GM11168 (cell line): ENCODE results near the gene IRF5.

Experiments used
- in situ Hi-C: fragments of 300-500 bp; cut with MboI; formaldehyde crosslinking; loops from one replicate; pipeline ENCODE4 v1.12.0; 2022; ENCODE audit warnings: low sequenced_read_pairs; ENCODE audit not compliant: unreplicated experiment

Gene IRF5

DNA sequence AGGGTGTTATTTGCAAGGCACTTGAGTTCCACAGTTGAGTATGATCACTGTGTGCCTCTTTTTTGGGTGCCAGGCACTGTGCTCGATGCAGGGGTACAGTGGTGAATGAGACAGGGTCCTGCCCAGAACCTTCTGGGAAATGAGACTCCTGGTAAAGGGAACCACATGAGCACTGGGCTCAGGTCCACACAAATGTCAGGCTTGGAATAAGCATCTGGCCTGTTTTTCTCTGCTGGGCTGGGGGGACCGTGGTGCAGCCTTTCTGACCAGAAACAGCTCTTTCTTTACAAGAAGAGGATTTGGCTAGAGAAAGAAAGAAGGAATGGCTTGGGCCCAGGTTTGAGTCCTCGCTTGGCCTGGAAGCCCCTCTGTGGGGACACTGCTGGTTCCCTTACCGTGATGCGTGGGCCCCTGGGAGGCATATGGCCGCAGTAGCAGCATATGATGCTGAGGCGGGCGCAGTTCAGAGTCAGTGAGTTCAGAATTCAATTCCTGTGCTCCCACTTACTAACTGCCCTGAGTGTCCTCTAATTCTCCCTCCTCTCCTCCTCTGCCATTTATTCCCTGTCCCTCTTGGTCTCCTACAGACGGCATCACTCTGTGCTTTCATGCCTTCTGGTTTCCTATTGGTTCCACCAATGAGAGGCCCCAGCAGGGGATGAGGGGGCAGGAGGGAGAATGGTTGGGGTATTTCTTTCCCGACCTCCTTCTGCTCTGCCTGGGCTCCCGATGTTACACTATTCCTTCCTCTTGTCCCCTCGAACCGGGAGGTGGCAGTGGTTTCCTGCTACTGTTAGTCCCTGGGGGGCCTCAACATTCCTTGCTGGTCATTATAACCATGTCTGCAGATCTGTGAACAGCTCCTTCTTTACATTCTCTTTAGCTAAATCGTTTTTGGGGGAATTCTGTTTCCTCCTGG is 17.6 kb upstream of the IRF5 start:
- in situ Hi-C loops: no loop called here

DNA sequence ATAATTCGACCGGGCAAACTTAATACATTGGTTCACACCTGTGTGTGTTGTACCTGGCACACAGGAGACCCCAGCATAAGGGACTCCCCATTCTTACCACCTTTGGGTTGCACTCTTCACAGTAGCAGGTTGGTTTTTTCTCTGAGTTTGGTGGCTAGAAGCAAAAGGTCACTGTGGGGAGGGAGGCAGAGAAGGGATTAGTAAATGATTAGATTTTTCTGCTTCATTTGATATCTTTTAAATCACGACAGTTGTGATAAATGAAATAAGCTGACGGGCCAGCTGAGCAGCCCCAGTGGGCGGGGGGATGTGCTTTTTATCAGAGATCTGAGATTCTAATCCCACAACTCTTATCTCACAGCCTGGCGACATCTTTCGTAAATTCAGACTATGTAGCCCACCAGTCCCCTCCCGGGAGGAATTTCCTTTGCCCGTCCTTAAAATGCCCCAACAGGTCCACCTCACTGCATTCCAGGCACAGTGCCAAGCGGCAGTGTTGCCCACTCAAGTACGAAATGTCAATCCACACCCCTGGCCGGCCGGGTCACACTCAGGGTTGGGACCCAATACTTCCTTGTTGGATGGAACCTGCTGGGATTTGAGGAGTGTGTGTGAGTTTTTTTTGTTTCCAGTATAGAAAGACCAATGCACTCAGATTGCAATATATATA is 16.7 kb upstream of the IRF5 start:
- in situ Hi-C loops: no loop called here

DNA sequence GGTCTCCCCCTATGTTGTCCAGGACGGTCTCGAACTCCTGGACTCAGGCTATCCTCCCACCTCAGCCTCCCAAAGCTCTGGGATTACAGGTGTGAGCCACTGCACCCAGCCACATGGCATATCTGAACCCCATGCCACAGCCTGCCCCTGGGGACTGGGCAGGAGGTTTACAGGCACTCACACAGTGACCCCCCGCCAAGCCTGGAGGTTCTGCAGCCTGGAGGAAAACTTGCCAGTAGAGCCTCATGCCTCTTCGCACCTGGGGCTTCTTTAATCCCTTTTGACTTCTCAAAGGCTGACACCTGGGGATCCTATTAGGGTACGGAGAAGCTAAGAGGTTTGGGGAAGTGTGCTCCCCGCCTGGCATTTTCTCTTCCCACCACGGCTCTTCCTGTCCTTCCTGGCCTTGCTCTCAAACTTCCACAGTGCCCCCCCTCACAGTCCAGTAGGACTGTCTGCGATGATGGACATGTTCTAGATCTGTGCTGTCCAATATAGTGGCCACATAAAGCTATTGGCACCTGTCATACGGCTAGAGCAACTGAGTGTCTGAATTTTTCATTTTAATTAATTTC is 15.8 kb upstream of the IRF5 start:
- in situ Hi-C loops: no loop called here

DNA sequence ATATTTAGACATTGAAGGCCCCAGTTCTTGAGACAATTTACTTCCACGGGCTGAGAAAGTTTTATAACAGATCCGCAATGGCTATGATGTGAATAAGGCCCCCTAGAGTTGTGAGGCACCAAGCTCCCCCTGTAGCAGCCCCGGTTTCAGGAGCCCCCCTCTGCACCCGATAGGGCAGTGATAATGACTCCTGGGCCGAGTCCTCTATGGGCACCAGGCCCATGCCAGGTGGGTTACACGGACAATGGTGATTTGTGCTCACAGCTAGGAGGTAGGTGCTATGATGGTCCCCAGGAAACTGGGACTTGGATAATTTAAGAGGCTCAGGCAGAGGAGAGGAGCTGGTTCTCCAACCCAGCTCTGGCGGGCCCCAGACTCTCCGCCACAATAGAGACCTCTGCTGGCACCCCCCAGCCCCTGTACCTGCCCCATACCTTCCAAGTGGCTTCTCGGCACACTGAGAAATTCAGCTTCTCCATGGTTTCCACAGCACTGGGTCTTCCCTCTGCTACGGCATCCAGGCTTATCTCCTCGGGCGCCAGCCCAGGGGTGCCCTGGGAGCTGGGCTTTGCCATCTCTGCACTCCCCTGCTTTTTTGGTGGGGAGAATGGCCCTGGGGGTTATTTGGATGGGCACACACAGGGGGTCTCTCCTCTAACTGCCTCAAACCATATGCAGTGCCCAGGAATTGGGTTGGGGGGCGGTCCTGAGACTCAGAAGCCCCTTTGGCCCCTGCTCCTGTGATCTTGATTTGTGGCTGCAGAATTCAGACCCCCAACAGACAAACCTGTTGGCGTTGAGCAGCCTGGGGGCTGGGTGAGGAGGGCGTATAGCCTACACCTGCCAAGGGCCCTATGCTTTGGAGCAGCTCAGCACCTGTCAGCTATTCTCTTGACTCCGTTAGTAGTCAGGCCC is 15.0 kb upstream of the IRF5 start:
- in situ Hi-C loops: no loop called here

DNA sequence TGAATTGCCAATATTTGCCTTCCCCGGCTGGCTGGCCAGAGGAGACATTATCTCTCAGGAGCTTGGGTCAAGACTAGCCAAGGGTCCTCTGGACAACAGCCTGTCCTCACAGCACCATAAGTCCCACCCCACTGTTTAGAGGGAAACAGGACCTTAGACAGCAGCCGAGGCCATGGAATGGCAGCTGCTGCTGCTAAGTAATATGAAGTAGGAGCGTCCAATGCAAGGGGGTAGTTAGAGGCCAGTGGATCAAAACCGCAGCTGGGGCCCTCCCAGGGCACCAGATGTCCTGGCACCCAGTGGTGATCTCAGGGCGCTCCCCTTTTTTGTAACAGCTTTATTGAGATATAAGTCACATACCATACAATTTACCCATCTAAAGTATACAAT is 14.3 kb upstream of the IRF5 start:
- in situ Hi-C loops: no loop called here

DNA sequence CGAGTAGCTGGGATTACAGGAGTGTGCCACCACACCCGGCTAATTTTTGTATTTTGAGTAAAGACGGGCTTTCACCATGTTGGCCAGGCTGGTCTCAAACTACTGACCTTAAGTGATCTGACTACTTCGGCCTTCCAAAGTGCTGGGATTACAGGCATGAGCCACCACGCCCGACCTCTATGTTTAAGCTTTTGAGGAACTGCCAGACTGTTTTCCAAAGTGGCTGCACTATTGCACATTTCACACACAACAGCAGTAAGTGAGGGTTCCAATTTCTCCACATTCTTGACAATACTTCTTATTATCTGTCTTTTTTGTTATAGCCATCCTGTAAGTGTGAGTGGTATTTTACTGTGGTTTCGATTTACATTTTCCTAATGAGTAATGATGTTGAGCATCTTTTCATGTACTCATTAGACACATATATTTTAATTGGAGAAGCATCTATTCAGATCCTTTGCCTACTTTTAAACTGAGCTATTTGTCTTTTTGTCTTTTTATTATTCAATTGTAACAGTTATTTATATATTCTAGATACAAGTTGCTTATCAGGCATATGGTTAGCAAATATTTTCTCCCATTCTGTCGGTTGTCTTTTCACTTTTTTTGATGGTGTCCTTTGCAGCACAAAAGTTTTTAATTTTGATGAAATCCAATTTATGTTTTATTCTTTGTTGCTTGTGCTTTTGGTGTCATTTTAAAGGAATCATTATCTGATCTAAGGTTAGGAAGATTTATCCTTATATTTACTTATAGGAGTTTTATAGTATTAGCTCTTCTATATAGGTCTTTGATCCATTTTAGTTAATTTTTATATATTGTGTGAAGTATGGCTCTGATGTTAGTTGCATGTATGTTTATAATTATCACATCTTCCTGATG is 12.8 kb upstream of the IRF5 start:
- in situ Hi-C loops: no loop called here

DNA sequence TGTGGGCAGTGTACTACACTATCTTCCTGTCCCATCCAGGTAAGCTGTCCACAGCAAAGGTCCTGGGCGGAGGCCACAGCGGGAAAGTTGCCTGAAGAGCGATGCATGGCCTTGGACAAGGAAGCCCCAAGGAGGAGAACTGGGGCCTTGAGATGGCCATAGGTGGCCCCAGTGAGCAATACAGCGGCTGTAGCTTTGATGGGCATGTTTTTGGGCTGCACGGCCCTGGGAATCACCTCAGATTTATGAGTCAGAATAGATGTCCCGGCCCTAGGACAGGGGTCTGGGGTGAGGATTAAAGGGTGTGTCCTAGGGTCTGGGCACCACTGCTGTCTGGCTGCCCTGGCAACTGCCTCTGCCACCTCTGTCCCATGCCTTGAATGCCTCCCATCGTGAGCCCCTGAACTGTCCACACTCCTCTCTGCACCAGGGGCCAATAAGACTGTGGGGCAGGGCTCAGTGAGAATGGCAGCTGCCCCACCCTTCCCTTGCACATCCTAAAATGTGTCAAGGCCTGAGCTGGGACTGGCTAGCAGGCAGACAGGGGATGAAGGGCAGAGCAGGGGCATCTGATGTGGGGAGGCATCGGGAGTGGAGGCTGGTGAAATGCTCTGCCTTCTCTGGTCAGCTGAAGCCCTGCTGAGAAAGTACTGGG is 9.4 kb upstream of the IRF5 start:
- in situ Hi-C loops: no loop called here

DNA sequence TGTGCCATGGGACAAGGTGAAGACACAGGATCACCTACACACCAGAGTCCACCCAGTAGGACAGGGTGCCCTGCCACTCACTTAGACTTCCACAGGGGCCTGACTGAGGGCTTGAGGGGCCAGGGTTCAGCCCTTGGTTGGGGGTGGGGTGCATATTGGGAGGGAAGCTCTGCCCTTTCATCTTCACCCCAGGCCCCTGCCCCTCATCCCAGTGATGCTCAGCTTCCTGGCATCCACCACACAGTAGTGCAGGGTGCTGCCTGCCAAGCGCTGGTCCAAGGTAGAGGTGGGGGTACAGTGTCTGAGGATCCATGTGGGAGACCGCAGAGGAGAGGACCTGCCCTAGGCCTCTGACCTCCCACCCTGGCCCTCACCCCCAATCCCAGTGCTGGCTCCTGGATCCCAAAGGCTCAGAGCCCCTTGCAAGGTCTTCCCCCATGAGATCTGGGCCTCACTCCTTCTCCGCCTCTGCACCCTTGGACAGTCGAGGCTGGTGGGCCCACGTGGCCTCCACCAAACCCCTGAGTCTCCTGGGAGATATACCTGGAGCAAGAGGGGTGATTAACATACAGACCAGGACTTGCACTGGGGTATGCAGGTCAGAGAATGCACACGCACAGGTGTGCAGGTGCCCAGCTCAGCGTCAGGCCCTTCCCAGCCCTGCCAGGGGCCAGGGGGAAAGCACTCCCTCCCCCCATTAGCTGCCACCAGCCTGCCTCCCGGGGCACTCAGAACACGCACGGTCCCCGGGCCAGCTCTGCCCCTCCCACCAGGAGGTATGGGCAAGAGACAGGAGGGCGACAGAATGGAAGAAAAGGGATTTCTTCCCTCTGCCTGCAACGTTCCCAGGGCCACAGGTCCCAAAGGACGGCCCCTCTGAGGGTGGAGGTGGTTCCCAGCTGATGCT is 8.6 kb upstream of the IRF5 start:
- in situ Hi-C loops: no loop called here

DNA sequence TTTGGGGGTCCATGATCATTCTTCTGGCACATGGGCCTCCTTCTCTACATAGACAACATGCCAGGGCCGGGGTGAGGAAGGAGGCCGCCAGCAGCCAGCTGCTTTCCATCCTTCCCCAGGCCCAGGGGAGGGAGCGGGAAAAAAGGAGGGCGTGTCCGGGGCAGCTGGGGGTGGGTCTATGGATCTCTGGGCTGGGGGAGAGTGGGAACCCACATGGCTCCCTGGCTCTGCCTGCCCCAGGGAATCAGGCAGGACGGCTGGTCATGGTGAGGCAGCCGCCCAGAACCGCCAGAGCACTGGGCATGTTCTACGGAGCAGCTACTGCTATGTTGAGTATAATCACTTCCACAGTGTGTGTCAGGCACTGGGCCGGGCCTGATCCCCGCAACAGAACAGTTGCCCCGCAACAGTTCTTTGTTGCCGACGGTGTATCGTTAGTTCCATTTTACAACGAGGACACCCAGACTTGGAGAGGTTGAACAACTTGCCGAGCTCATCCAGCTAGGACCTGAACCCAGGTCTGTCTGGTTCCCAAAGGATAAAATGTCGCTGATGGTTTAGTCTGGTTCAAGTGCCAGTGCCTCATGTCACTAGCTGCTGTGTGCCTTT is 6.4 kb upstream of the IRF5 start:
- in situ Hi-C loops: no loop called here

DNA sequence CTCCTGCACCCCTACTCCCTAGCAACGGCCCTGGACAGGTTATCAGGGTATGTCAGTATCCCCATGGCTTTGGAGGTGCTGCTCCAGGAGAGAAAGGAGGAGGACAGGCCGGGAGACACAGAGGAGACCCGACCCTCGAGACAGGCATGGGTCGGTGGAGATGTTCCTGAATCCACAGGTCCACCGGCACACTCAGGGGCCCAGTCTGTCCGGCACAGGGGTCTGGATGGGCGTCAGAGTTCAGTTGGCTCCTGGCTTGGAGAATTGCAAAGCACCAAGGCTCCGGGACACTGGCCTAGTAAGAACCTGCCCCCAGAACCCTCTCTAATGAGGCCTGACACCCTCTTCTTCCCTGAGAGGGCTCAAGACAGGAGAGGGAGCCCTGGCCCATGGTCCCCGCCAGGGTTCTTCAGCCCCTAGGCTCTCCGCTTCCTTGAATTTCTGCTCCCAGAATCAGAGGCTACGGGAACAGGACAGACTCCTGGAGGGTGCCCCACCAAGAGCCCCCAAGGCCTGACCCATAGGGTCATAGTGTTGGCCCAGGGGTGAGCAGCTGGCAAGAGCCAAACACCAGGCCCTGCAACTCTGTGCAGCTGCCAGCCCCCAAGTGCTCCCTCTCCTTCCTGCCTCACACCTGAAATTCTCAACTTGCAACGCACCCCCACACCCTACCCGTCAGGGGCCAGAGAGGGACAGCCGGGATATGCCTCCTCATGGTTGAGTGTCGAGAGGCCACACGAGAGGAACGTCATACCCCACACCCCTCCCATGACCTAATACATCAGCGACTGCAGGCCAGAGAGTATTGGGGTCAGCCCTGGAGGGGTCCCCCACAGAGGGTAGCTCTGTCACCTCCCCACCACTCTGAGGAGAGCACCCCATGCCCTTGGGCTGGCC is 5.5 kb upstream of the IRF5 start:
- in situ Hi-C loops: no loop called here

DNA sequence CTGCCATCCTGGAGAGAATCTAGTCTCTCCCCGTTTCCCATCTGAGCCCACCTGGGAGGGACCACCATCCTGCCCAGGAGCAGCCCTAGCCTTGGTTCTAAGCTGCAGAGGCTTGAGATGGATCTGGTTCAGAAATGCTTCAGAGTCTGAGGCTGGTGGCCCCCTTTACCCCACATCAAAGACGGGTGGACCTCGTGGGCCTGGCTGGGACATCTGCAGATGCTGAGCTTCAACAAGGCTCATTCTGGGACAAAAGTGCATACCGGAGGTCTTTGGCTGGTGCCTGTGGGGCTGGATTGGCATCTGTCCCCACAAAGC is 4.9 kb upstream of the IRF5 start:
- in situ Hi-C loops: no loop called here

DNA sequence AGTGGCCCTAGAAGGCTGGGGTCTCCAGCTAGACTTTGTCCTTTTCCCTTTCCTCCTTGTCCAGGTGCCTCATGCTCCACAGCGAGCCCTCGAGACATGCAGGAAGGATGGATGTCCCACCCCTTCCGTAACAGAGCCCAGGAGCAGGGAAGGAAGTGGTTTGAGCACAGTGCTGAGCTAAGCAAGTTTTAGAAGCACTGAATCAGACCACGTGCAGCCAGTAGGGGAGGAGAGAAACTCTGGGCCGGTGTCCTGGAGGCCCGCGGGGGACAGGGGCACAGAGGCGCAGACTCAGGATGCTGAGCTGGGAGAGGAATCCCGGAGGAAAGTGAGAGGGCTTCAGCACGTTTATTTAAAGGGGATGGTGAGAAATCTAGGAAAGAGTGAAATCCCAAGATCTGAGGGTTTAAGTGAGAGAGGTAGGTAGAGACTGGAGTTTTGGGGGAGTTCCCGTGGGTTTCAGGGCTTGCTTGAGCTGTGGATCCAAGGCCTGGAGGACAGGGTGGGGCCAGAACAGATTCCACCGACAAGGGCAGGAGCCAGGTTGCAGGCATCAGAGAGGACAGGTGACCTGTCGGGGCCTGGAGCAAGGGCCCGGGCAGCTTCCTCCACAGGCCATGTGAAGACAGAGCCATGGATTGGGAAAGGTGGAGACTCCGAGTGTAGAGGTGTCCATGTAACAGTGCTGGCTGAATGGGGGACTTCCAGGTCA is 4.4 kb upstream of the IRF5 start:
- in situ Hi-C loops: no loop called here

DNA sequence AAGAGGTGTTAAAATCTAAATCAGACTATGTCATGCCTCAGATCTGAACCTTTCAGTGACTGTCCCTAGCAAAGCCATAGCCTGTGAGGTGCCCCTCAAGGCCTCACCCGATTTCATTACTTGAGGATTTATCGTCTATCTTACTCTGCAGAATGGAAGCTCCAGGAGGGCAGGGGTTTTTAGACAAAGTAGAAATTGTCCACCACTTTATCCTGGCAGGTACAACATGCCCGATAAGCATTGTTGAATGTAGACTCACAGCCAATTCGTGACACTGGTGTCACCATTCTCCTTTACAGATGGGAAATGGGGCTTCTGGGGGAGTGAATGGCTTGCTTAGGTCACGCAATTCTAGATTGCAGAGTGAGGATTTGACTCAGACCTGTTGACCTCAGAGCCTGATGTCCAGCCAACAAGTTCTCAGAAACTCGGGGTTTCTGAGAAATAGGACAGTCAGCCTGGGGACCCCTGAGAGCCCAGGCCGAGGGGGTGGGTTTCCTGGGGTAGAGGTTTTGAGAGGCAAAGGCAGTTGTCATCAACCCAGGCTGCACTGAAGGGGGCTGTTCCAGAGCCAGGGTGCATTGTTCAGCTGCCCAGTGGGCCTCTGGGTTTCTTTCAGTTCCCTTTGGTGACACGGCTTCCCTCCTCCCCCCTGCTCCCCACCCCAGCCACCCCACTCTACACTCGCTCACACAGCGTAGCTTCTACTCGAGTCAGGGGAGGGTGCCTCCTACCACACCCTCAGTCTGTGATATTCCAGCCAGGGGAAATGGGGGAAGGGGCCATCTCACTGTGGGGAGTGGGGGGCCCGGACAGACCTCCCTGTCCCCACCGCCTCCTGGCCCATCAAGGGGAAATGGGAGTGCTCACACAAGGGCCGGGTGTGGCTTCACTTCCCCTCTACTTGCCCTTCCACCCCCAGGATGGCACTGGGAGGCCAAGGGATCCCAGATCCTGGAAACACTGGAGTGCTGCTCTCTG is 3.1 kb upstream of the IRF5 start:
- in situ Hi-C loops: no loop called here

DNA sequence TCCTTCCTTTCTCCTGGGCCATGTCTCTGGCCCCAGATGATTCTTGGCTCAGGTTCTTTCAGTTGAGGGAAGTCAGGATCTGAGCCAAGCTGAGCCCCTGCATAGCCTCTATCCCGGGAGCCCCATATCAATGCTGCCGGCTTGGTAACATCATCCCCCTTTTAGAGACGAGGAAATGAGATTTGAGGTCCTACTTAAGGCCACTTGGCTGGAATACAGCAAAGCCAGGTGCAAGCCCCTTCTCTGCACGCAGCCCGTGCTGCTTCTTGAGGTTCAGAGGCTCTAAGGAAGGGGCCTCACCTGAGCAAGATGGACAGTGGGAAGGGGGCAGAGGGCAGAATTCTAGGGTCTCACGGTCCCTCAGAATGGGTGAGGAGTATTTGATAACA is 2.4 kb upstream of the IRF5 start:
- in situ Hi-C loops: no loop called here

DNA sequence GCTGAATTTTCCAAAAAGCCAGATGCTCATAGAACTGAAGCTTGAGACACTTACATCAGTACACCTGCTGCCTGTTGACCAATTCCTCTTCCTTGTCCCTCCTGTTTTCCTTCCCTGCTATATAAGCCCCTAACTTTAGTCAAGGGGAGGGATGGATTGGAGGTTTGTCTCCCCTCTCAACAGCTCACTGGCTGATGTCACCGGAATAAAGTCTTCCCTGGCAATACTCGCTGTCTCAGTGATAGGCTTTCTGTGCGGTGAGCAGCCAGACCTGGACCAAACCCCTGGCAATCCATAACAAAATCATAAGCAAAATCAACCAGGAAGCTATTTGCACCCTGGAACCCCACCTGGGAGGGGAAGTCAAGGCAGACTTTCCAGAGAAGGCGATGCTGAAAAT is 929 bp upstream of the IRF5 start:
- in situ Hi-C loops: no loop called here
